Osteocyte (in vitro differentiated cells): ENCODE measurements around the gene FN1. TPM values are rescaled to one million over a fixed set of nuclear protein-coding genes. Genes with fewer than 3 reads are reported as not detected.

Experiments used
- DNase-seq: peaks from one replicate; pipeline ENCODE4 v3.0.0; 2021; ENCODE audit warnings: mixed read lengths; ENCODE audit not compliant: unreplicated experiment; ENCODE audit errors: extremely low spot score
- H3K27ac Mint-ChIP-seq: one replicate; pipeline ENCODE4 v1.8.0; 2021; ENCODE audit warnings: mild to moderate bottlenecking, mixed read lengths; ENCODE audit not compliant: unreplicated experiment
- H3K27me3 Mint-ChIP-seq: one replicate; pipeline ENCODE4 v1.8.0; 2021; ENCODE audit warnings: mixed read lengths; ENCODE audit not compliant: unreplicated experiment
- H3K36me3 Mint-ChIP-seq: one replicate; pipeline ENCODE4 v1.8.0; 2021; ENCODE audit warnings: mixed read lengths; ENCODE audit not compliant: unreplicated experiment
- H3K4me1 Mint-ChIP-seq: one replicate; pipeline ENCODE4 v1.8.0; 2021; ENCODE audit warnings: mixed read lengths; ENCODE audit not compliant: unreplicated experiment
- H3K4me3 Mint-ChIP-seq: one replicate; pipeline ENCODE4 v1.8.0; 2021; ENCODE audit warnings: mild to moderate bottlenecking, moderate library complexity, mixed read lengths; ENCODE audit not compliant: unreplicated experiment
- H3K9me3 Mint-ChIP-seq: one replicate; pipeline ENCODE4 v1.8.0; 2021; ENCODE audit warnings: mixed read lengths; ENCODE audit not compliant: unreplicated experiment
- CTCF ChIP-seq: fragments of 200-600 bp; sonication (generic); IDR thresholded peaks from 2 replicates; pipeline ENCODE4 v1.5.0; 2021; ENCODE audit warnings: antibody characterized with exemption, mild to moderate bottlenecking, moderate library complexity
- total RNA-seq: library from RNA; stranded (reverse); gene quantifications from 2 replicates; pipeline ENCODE4 v1.2.1, GENCODE V29; 2021

FN1 gene
- total RNA-seq, 1 donor from 2014 or later = 16,854 TPM

DNA sequence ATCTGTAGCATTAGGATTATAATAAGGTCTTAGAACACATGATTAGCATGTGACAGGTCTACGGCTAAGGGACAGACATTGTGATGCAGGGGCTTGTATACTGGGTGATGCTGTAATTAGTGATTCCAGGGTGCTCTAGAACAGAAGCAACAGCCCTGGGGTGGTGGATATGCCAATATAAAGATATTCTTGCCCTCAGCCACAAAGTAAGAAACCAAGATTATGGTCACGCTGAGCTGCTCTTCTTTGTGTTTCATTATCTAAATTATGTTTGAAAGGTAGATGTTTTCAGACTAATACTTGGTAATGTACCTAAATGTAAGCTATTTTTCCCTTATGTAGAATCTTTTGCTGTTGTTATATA, 45.3 kb downstream of the FN1 start:
- H3K36me3 Mint-ChIP-seq = peaks cover 82% of the 10 kb centered on the region

DNA sequence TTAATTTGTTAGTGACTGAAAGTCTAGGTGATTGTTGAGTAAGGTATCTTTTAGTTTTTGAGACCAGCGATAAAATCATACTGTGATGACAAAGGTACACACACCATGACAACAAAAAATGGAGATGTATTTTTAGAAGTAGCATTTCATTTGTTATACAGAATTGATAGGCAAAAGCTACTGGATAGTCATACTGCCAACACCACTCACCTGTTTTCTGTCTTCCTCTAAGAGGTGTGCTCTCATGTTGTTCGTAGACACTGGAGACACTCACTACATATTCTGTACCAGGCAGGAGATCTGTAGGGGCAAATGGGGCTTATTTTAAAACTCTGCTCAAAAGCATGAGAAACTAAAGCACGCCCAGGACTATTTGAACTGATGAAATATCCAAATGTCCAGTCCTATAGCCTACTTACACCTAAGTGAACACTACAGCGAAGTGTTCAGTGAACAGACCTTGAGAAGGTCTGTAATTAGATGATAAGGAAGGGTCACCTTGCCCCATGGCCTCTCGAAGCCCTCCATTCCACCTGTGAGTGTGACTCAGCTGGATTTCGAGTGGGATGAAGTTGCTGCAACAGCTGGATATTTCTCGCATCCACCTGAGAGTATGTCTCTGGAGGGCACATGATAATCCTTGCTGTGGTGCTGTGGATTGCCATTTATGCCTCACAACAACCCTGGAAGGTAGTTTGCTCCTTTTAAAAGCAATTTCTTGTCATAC, 47.7 kb downstream of the FN1 start:
- no peaks in the 10 kb centered on the region for H3K27me3 Mint-ChIP-seq
- TF ChIP-seq CTCF = no peak
- no peaks in the 10 kb centered on the region for H3K9me3 Mint-ChIP-seq
- peaks cover 81% of the 10 kb centered on the region for H3K36me3 Mint-ChIP-seq
- H3K4me3 Mint-ChIP-seq = no peak overlapping the region
- DNase-seq = no peak
- peak overlapping the region; percentile 91 for H3K27ac Mint-ChIP-seq
- peaks cover 38% of the 10 kb centered on the region for H3K4me1 Mint-ChIP-seq

More for the DNA sequence above, 45.3 kb downstream of the FN1 start:
- H3K27ac Mint-ChIP-seq = peak overlapping the region; percentile 91
- H3K9me3 Mint-ChIP-seq = no peaks in the 10 kb centered on the region
- H3K4me3 Mint-ChIP-seq = no peak overlapping the region
- TF ChIP-seq CTCF = no peak
- H3K4me1 Mint-ChIP-seq = peaks cover 53% of the 10 kb centered on the region
- H3K27me3 Mint-ChIP-seq = no peaks in the 10 kb centered on the region
- no peak for DNase-seq

- Mint-ChIP-seq H3K4me3 (peak overlapping the region; percentile 12), H3K36me3 (peaks cover 82% of the 10 kb centered on the region), H3K27ac (peak overlapping the region; percentile 77), H3K4me1 (peaks cover 38% of the 10 kb centered on the region), H3K9me3 (no peaks in the 10 kb centered on the region), H3K27me3 (no peaks in the 10 kb centered on the region)
- no peak for TF ChIP-seq CTCF
- DNase-seq = no peak
These were observed 49.3 kb downstream of the FN1 start for GRCh38 chr2:215386566-215386965.

DNA sequence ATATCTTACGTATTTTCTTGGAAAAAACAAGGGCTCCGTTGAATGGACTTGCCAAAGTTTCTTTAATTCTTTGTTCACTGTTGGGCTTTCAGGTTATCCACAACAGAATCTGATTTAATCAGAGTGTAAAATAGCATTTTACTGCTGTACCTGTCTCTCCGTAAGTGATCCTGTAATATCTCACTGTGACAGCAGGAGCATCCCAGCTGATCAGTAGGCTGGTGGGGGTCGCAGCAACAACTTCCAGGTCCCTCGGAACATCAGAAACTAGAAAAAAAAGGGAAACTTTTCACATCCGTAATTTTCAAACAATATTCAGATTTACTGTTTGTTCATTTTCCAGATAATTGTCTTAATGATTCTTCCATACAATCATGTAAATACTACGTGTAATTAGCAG, 51.2 kb downstream of the FN1 start:
- Mint-ChIP-seq H3K36me3 (peaks cover 81% of the 10 kb centered on the region), H3K4me3 (no peak overlapping the region), H3K27me3 (no peaks in the 10 kb centered on the region), H3K27ac (peak overlapping the region; percentile 57), H3K4me1 (peaks cover 34% of the 10 kb centered on the region), H3K9me3 (no peaks in the 10 kb centered on the region)
- no peak for DNase-seq
- TF ChIP-seq CTCF = no peak

DNA sequence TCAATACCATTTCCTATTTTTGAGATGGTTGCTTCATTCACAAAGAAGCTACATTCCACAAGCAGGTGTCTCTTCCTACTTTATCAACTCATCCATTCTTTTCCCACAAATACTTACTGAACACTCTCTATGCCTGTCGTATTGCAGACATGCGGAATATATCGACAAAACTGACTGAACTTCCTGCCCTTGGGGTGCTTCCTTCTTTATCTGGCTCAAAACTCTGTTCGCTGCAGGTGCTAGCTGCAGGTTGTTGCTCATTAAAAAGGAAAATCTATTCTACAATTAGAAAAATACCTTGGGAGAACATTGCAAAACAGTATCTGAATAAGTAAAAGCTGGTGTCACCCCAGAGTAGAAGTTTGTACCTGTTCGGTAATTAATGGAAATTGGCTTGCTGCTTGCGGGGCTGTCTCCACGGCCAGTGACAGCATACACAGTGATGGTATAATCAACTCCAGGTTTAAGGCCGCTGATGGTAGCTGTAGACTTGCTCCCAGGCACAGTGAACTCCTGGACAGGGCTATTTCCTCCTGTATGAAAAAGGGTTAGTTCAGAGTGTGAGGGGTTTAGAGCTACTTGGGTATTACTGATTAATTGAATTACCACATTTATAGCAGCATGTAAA, 52.1 kb downstream of the FN1 start:
- peaks cover 41% of the 10 kb centered on the region for H3K4me1 Mint-ChIP-seq
- H3K4me3 Mint-ChIP-seq = no peak overlapping the region
- TF ChIP-seq CTCF = no peak
- DNase-seq = no peak
- no peaks in the 10 kb centered on the region for H3K27me3 Mint-ChIP-seq
- peaks cover 83% of the 10 kb centered on the region for H3K36me3 Mint-ChIP-seq
- no peaks in the 10 kb centered on the region for H3K9me3 Mint-ChIP-seq
- peak overlapping the region; percentile 81 for H3K27ac Mint-ChIP-seq
